KMS-11 (cell line): ENCODE results near the gene UBN1.

Experiments used
- H2AFZ ChIP-seq: fragments of 200-600 bp; sonication (generic); 2 replicates; pipeline ENCODE4 v1.6.1; 2016; ENCODE audit warnings: antibody characterized with exemption, mixed run types, low read depth
- H3K27ac ChIP-seq: fragments of 200-600 bp; sonication (generic); 2 replicates; pipeline ENCODE4 v1.6.1; 2016; ENCODE audit warnings: mild to moderate bottlenecking, mixed run types
- H3K27me3 ChIP-seq: fragments of 200-600 bp; sonication (generic); 2 replicates; pipeline ENCODE4 v1.6.1; 2017; ENCODE audit warnings: mild to moderate bottlenecking, low read depth, mixed run types, moderate library complexity; ENCODE audit not compliant: insufficient read depth
- H3K36me3 ChIP-seq: fragments of 200-600 bp; sonication (generic); 2 replicates; pipeline ENCODE4 v1.6.1; 2017; ENCODE audit warnings: mild to moderate bottlenecking, mixed run types; ENCODE audit not compliant: insufficient read depth
- H3K4me1 ChIP-seq: fragments of 200-600 bp; sonication (generic); 2 replicates; pipeline ENCODE4 v1.6.1; 2016; ENCODE audit warnings: mild to moderate bottlenecking, low read depth, mixed run types; ENCODE audit not compliant: poor library complexity, severe bottlenecking
- H3K4me2 ChIP-seq: fragments of 200-600 bp; sonication (generic); 2 replicates; pipeline ENCODE4 v1.7.0; 2016; ENCODE audit warnings: mild to moderate bottlenecking, mixed run types
- H3K4me3 ChIP-seq: fragments of 200-600 bp; sonication (generic); IDR thresholded peaks from 2 replicates; pipeline ENCODE4 v1.6.1; 2017; ENCODE audit warnings: low read depth, low read length, mixed read lengths; ENCODE audit not compliant: insufficient read depth
- H3K79me2 ChIP-seq: fragments of 200-600 bp; sonication (generic); 2 replicates; pipeline ENCODE4 v1.6.1; 2016; ENCODE audit warnings: low read depth, mixed run types; ENCODE audit not compliant: insufficient read depth
- H3K9ac ChIP-seq: fragments of 200-600 bp; sonication (generic); 2 replicates; pipeline ENCODE4 v1.6.1; 2016; ENCODE audit warnings: mild to moderate bottlenecking, mixed run types
- H4K20me1 ChIP-seq: fragments of 200-600 bp; sonication (generic); 2 replicates; pipeline ENCODE4 v1.6.1; 2016; ENCODE audit warnings: mild to moderate bottlenecking, mixed run types; ENCODE audit not compliant: insufficient read depth
- CTCF ChIP-seq: fragments of 200-600 bp; sonication (generic); conservative IDR thresholded peaks from 2 replicates; pipeline ENCODE4 v1.6.1; 2017; ENCODE audit warnings: low read depth, mild to moderate bottlenecking, antibody characterized with exemption, low read length, moderate library complexity, mixed read lengths

UBN1 gene

GRCh38 chr16:4931381-4931780 lies 84.1 kb downstream of the UBN1 start:
- H3K4me3 ChIP-seq: no peak overlapping the region
- H3K36me3 ChIP-seq: no peaks in the 10 kb centered on the region
- no peaks in the 10 kb centered on the region for H4K20me1 ChIP-seq
- H2AFZ ChIP-seq: no peak overlapping the region
- no peaks in the 10 kb centered on the region for H3K79me2 ChIP-seq
- no peak overlapping the region for H3K27ac ChIP-seq
- no peaks in the 10 kb centered on the region for H3K27me3 ChIP-seq
- no peak overlapping the region for H3K9ac ChIP-seq
- H3K4me1 ChIP-seq: peaks cover 4% of the 10 kb centered on the region
- H3K4me2 ChIP-seq: no peak overlapping the region
- no peak for TF ChIP-seq CTCF
